ENCODE measurements around the gene ANKRD30BL. TPM values are rescaled to one million over a fixed set of nuclear protein-coding genes. Genes with fewer than 3 reads are reported as not detected.
"Not testable (repeated sequence)": the region's sequence is repeated elsewhere in the genome, so short reads cannot be mapped to it uniquely, and the experiment has no call there.

The ANKRD30BL gene
- total and polyA plus RNA-seq, 2 donors (not counting 1 experiment from before 2014, with no cell fraction given) = not detected

GRCh38 chr2:132146774-132147173 is 15.0 kb downstream of the ANKRD30BL start:
- DNase-seq = peak; percentile 21
- H3K4me3 ChIP-seq (ENCODE audit: control extremely low read depth in 1 of 5, extremely low read depth in 1 of 5, insufficient read depth in 1 of 5, low read depth in 2 of 5, low read length in 4 of 5); H3K27ac Mint-ChIP-seq; ATAC-seq (ENCODE audit: low read depth); H3K4me3 Mint-ChIP-seq; H3K79me2 ChIP-seq (ENCODE audit: control insufficient read depth, insufficient read depth, low read length); H3K4me2 ChIP-seq (replicated peaks; ENCODE audit: low read depth, low read length, poor library complexity, severe bottlenecking); H3K4me1 Mint-ChIP-seq; H3K27me3 Mint-ChIP-seq; H3K27ac ChIP-seq (ENCODE audit: low read length in 2 of 2); CTCF ChIA-PET; H3K9me3 Mint-ChIP-seq (ENCODE audit: insufficient read depth); H3K9me3 ChIP-seq (ENCODE audit: control extremely low read depth in 1 of 3, control insufficient read depth in 2 of 3, insufficient read depth in 1 of 3, low read length in 2 of 3); H4K20me1 ChIP-seq (ENCODE audit: control insufficient read depth, insufficient read depth, low read length, poor library complexity, severe bottlenecking); H3K4me1 ChIP-seq (ENCODE audit: control insufficient read depth in 2 of 2, insufficient read depth in 2 of 2, low read length in 2 of 2); H3K9ac ChIP-seq (ENCODE audit: low read length); POLR2A ChIA-PET; H3K36me3 ChIP-seq (replicated peaks in 1 of 2; ENCODE audit: control extremely low read depth in 1 of 2, control insufficient read depth in 1 of 2, extremely low read depth in 1 of 2, insufficient read depth in 2 of 2, low read length in 1 of 2); H3K27me3 ChIP-seq (replicated peaks in 1 of 4; ENCODE audit: control extremely low read depth in 1 of 4, control insufficient read depth in 3 of 4, insufficient read depth in 4 of 4, low read length in 3 of 4); H2AFZ ChIP-seq (ENCODE audit: insufficient read depth, low read depth, low read length, poor library complexity, severe bottlenecking): not testable (repeated sequence)
- intact Hi-C loops (cut with micrococcal nuclease) = loop anchor here (5.0 to 10.0 kb wide), 3 partner anchors 464 to 992 kb away; no protein-coding TSS in a partner anchor
- peak; percentile 41 for TF ChIP-seq CTCF (IDR thresholded peaks at IDR 0.05)
- 9% methylated on average over 2 of the region's 4 CpGs for WGBS (ENCODE audit: insufficient coverage)

Small RNA genes within 50 kb of the gene (small RNA-seq; reads per million reads assigned to genes)
- not detected for gene RNU6-1132P (ENCODE audit: insufficient read length, low read depth, low replicate concordance)

Data from B cell (primary cell).